HL-60 (cell line): ENCODE data around the gene TCF3.

Experiments used
- DNase-seq, 2 experiments: peaks; one replicate each; pipeline ENCODE4 v3.0.0-alpha.2; 2010 to 2020; ENCODE audit warnings: low read depth in 1 of 2, low spot score in 1 of 2
- H3K27ac ChIP-seq: fragments of 250-450 bp; sonication (Bioruptor Pico); replicated peaks from 2 replicates; pipeline ENCODE4 v1.5.1; 2020; ENCODE audit warnings: mild to moderate bottlenecking, moderate library complexity
- H3K27me3 ChIP-seq: fragments of 250-450 bp; sonication (Bioruptor Pico); 2 replicates; pipeline ENCODE4 v1.5.1; 2021; ENCODE audit warnings: mild to moderate bottlenecking, moderate library complexity; ENCODE audit not compliant: insufficient read depth, poor library complexity, severe bottlenecking
- H3K4me3 ChIP-seq: replicated peaks from 2 replicates; pipeline ENCODE4 v1.5.1; 2011; ENCODE audit warnings: mild to moderate bottlenecking, control low read depth, low read length; ENCODE audit not compliant: insufficient read depth
- CTCF ChIP-seq: IDR thresholded peaks from one replicate; pipeline ENCODE4 v1.5.1; 2011; ENCODE audit warnings: low read length, control low read depth, inconsistent platforms; ENCODE audit not compliant: insufficient read depth
- GABPA ChIP-seq: IDR thresholded peaks from 2 replicates; pipeline ENCODE4 v1.6.1; 2012; ENCODE audit warnings: low read depth
- POLR2AphosphoS5 ChIP-seq: IDR thresholded peaks from 2 replicates; pipeline ENCODE4 v1.6.1; 2012; ENCODE audit warnings: low read depth
- REST ChIP-seq: IDR thresholded peaks from 2 replicates; pipeline ENCODE4 v1.6.1; 2012; ENCODE audit warnings: low read depth; ENCODE audit not compliant: insufficient replicate concordance
- SPI1 ChIP-seq: IDR thresholded peaks from 2 replicates; pipeline ENCODE4 v1.6.1; 2012; ENCODE audit warnings: low read depth, mild to moderate bottlenecking, borderline replicate concordance

Gene TCF3

GRCh38 chr19:1606138-1606651 lies 46.2 kb downstream of the TCF3 start:
- H3K27me3 ChIP-seq = no peaks in the 10 kb centered on the region
- no peak for DNase-seq
- peak overlapping the region; percentile 100 for H3K4me3 ChIP-seq
- H3K27ac ChIP-seq = peak overlapping the region; percentile 76
- TF ChIP-seq GABPA = no peak
- TF ChIP-seq CTCF = no peak
- no peak for TF ChIP-seq POLR2AphosphoS5
- no peak for TF ChIP-seq SPI1
- no peak for TF ChIP-seq REST

DNA sequence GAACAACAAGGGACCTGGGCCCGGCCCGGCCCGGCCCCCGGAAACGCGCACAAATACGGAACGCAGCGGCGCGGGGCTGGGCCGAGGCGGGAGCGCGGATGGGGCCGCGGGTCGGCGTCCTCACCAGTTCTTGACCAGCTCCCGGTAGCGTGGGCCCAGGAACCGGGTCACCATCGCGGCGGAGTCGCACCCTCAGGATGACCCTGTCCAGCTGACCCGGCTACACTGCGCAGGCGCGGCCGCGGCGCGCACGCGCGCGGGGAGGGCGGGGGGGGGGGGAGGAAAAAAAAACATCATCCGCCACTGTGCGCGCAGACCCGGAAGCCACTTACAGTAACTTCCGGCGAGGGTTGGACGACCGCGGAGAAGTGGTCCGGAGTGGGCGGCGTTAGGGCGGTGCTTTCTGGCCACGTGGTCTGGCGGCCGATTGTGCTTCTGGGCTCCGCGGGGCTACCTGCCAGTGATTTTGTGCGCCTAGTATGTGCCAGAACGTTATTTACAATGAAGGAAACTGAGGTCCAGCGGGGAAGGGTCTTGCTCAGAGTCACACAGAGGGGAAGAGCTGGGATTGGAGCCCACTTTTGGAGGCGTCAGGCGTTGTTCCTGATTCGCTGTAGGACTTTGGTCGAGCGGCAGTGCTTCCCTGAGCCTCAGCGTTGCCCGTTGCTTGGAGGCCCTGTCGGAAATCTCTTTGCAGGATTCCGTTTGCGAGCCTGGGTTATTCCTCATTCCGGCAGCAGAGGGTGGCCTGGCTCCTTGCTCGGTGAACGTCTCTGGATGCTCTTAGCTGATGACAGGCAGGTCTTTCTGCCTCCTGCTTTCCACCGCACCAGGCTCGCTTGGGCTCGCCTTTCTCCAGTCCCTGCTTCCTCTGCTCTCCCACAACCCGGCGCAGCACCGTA lies 46.9 kb downstream of the TCF3 start, which contains the start of gene UQCR11:
Gene UQCR11, minus strand, starts transcription at position 227 of the 902 bp plus-strand sequence. Its CDS starts 53 bp downstream, at position 174.
- DNase-seq = peak; percentile 93 to 95
- TF ChIP-seq GABPA = peak; percentile 74
- 0 out of 2 replicates have a peak, but pooled peaks have one; percentile 1 for TF ChIP-seq SPI1
- TF ChIP-seq CTCF = peak; percentile 37
- TF ChIP-seq REST = no peak
- peak; percentile 41 for TF ChIP-seq POLR2AphosphoS5
- Histone ChIP-seq H3K27ac (peak within 1 kb of the TSS; percentile 76), H3K27me3 (no peaks in the 10 kb centered on the region), H3K4me3 (peak within 1 kb of the TSS; percentile 100)

DNA sequence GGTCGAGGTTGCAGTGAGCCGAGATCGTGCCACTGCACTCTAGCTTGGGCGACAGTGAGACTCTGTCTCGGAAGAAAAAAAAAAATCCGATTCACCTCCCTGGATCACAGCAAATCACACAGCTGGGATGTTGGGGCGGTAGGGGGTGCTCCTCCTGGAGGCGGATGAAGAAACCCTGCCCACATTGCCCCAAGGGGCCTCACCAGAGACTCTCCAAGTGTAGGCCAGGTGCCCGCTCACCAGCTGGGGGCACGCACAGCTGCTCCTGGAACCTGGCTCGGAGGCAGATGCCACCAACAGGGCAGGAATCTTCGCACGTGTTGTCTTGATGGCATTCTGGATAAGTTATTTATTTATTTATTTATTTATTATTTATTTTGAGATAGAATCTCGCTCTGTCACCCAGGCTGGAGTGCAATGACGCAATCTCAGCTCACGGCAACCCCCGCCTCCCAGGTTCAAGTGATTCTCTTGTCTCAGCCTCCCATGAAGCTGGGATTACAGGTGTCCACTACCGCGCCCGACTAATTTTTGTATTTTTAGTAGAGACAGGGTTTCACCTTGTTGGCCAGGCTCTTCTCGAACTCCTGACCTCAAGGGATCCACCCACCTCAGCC lies 50.2 kb downstream of the TCF3 start:
- Histone ChIP-seq H3K27me3 (no peaks in the 10 kb centered on the region), H3K27ac (no peak overlapping the region), H3K4me3 (no peak overlapping the region)
- no peak for TF ChIP-seq GABPA
- no peak for TF ChIP-seq POLR2AphosphoS5
- no peak for TF ChIP-seq CTCF
- no peak for TF ChIP-seq REST
- TF ChIP-seq SPI1 = no peak
- no peak for DNase-seq
